Cerebellar cortex (tissue), 1 donor: ENCODE data around the gene OR10A4.
"Not testable (repeated sequence)": the region's sequence is repeated elsewhere in the genome, so short reads cannot be mapped to it uniquely, and the experiment has no call there.

Experiments
- DNase-seq: peaks from one replicate; pipeline ENCODE4 v3.0.0-alpha.2; 2015; ENCODE audit warnings: low spot score

Gene OR10A4, protein sequence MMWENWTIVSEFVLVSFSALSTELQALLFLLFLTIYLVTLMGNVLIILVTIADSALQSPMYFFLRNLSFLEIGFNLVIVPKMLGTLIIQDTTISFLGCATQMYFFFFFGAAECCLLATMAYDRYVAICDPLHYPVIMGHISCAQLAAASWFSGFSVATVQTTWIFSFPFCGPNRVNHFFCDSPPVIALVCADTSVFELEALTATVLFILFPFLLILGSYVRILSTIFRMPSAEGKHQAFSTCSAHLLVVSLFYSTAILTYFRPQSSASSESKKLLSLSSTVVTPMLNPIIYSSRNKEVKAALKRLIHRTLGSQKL

DNA sequence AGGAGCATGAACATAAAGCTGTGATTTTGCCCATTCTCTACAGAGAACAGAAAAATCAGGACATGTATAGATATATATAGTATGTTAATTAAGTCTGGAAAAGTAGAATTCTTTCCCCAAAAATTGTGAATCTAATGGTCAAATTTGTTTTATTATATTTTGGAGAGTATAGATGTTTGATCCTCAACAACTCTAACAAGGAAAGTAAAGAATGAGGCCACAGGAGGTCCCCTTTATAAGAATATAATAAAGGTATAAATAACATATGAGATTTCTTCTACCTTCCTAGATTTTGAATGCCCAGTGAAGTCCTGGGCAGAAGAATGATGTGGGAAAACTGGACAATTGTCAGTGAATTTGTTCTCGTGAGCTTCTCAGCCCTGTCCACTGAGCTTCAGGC, at the start of gene OR10A4:
TSS of gene OR10A4 (plus strand) at position 301 of the 400 bp plus-strand sequence. CDS start at position 324, 23 bp downstream.
- DNase-seq: no peak

DNA sequence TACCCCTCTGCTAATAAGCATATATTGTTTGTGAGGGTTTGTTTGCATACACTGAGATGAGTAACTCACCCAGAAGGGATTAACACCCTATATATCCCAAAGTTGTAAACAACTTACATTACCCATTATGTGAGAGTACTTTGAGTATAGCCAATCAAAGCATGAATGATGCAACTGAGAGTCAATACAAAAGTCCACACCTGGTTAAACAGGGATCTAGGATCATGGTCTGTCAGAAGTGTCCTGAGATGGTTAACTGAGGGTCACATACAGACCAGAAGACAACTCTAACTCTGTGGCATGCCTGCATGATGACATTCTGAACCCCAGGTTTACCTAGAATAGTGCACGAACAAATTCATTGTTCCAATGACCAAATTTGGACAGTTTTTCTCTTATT, 48.3 kb upstream of the OR10A4 start:
- DNase-seq: no peak

DNA sequence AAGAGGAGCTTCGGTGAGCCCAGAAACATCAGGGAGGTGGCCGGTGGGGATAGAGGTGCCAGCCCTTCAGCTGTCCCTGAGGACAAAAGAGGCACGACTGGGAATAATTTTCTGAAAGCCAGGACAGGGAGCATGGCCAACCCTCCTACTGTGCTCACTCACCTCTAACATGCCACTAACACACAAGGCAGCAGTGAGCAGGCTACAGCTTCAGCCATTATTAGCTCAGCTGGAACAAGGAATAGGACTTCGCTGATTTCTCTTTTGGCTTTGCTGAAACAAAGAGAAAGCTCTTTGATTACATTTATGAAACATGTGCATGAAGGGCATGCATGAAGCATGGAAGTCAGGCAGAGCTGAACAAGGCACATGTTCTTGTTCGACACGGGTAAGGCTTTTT, 43.1 kb upstream of the OR10A4 start:
- DNase-seq: no peak

DNA sequence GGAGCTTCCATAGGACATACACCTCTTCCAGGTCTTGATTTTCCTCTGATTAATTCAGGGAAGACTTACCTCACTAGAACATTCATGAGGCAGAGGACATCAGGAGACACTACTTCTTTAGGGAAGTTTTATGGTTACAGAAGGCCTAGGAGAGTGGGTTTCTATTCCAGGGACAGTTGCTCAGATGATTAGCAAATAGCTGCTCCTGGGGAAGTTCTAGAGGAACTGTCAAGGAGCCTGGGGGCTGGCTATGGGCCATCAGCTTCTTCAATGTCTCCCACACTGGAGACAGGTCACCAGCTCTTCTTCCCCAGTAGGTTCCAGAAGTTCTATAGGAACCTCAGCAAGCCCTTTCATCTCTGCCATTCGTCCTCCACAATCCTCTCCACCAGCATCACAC, 42.4 kb upstream of the OR10A4 start:
- no peak for DNase-seq

DNA sequence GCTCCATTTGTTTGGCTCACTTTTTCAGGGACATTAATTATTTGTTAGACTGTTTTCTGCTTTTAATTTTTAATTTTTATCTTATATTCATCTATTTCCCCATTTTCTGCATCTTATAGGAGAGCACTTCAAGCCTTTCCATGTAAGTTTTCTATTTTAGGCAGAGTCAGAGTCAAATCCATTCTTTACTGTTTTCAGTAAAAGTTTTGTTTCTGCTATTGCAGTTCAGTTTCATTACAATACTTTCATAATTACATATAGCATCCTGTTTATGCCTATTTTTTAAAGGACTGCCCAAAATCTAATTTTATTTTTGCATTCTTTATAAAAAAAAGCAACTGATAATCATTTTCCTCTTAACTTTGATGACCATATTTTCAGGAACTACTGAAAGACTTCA, 34.7 kb upstream of the OR10A4 start:
- DNase-seq: no peak

DNA sequence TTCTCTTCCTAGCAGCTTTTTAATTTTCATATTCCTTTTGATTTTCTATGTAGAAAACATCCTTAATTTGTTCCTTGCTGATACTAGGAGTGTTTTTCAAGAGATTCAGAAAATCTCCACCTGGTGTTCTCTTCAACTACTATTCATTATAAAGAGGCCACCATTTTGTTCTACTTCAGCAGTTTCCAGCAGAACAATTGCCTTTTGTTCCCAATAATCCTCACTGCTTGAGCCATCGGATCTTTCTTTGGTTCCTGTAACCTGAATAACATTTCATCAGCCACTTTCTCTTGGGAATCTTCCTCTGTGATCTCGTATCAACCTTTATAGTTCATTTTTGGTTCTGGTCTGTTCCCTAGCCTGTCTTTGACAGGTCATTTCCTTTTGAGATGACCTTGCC, 32.8 kb upstream of the OR10A4 start:
- no peak for DNase-seq

DNA sequence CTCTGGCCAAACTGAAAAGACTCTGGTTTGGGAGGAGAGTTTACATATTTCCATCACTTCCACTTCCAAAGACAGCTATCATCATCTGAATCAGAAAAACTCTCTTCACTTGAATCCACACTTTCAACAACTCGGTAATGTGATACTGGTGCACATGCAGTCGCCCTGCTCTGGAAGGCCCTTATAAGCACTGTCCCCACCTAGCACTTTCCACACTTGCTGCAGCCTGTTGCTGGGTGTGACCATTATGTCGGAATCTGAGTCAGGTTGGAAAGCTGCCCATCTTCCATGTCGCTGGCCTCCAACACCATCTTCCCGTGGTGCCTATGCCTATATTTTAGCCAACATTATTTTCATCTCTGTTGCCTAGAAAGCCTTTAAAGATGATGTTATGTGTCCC, 32.1 kb upstream of the OR10A4 start:
- DNase-seq: no peak

DNA sequence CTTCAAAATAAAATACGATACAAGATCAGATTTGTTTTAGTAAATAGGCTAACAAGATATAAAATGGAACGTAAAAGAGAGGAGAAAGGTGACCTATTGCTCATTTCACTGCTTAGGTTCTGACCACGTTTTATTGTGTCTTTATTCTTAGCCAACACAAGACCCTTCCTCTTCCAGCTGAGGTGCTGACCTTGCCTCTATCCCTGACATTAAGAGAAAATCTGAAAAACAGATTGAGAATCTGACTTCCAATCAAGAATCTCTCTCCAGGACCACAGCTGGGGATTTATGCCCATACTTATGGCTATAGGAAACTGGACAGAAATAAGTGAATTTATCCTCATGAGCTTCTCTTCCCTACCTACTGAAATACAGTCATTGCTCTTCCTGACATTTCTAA, 31.0 kb upstream of the OR10A4 start, which contains the start of gene OR10A5:
TSS of gene OR10A5 (plus strand) at position 301 of the 400 bp plus-strand sequence. CDS start at position 301, 0 bp downstream.
- DNase-seq: no peak

DNA sequence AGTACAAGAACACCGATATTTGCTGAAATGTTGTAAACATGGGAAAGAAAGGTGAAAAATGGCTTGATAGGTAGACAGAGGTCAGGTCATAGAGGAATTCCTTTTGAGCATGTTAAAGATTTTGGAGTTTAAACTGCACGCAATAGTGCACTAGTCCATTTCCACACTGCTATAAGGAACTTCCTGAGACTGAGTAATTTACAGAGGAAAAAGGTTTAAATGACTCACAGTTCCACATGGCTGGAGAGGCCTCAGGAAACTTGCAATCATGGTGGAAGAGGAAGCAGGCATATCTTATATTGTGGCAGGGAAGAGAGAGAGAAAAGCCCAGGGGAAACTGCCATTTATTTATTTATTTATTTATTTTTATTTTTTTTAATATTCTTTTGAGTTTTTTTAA, 25.9 kb upstream of the OR10A4 start:
- DNase-seq: no peak

DNA sequence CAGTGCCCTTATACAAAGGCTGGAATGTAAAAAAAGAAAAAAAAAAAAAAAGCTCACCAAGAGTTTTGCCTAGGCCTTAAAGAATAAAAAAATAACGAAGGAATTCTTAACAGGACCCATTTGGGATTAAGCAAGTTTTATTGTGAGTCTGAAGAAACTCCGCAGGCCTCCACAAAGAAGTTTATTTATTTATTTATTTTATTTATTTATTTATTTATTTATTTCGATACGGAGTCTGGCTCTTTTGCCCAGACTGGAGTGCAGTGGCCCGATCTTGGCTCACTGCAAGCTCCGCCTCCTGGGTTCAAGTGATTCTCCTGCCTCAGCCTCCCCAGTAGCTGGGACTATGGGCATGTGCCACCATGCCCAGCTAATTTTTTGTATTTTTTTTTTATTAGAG, 21.6 kb upstream of the OR10A4 start:
- DNase-seq: not testable (repeated sequence)

DNA sequence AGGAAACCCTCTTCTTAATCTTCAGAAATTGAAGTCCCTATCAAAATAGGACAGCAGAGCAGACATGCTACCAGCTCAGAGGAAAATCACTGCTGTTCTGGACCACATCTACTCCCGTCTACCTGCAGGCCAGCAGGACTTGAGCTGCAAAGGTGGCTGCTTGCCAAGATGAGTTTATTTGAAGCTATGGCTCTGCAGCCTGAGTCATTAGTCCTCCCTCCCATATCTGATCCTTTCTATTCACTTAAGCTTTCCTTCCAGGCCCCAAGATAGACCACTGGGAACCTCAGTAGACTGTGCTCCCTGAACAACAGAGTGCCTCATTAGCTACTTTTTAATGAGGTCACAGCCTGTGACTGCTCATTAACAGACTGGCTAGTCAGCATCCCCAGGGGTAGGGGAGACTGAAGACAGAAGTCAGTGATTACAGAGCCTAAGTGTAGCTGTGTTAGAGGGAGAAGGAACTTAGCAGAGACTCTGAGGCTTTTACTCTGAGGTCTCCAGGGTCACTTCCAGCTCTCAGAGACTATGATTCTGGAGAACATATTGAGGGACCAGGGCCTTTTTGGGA, 20.4 kb upstream of the OR10A4 start:
- DNase-seq: peak; percentile 1

DNA sequence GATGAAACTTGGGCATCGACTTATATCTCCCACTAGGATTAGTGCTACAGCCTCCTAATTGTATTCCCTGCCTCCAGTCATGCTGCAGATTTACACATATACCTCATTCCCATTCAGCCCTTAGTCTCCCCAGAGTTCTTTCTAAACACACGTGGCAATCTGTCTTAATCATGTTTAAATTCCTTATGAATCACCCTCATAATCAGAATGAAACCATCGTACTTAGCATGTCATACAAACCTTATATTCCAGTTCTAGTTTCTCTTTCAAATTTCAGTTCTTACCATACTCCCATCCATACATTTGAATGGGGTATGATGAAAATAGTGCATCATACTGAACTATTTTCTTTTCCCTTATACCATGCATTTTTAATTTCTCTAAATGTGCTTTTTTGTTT, 19.6 kb upstream of the OR10A4 start:
- DNase-seq: no peak

DNA sequence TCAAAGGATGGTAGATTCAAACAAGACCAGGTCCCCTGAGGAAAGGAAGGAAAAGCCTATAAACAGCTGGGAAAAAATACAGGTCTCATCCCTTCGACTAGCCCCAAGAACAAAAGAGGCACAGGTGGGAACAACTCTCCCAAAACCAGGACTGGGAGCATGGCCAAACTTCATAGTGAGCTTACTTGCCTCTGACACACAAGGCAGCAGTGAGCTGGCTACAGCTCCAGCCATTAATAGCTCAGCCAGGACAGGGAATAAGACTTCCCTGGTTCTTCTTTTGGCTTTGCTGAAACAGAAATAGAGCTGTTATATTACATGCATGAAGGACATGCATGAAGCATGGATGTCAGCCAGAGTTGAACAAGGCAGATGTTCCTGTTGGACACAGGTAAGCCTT, 13.5 kb upstream of the OR10A4 start, which contains the start of gene OR10A2:
TSS of gene OR10A2 (plus strand) at position 97 of the 400 bp plus-strand sequence. CDS start 6,698 bp downstream, outside the sequence.
- DNase-seq: peak; percentile 75

DNA sequence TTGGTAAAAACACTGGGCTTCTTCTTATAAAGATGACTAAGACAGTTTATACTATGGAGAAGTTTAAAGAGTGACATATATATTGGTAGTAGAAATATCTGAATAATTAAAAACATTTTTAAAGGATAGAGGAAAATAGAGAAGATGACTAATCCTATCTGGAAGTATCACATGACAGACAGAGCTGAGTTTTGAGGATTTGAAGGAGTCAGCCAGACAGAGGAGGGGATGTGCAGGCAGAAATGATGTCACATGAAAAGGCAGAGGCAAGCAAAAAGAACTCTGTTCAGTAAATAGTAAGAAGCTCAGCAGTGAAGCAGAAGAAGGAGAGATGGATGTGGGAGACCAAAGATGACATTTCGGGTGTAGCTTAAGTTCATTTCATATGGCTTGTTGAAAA, 12.0 kb upstream of the OR10A4 start:
- DNase-seq: no peak

DNA sequence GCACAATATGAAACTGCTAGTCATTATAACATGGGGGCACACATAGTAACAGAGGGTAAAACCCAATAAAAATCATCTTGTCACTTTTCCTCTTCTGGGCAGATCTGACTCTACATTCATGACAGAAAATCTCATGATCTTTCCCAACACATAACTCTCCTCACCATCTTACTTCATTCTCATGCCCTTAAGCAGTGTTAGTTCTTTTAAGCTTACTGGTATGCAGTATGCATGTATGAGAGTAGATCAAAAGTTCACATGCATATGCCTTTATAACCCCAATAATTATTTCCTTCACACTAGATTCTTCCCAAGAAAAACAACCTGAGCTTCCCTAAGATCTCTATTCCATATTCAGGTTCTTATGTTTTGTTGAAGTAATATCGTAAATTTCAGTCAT, 5.1 kb upstream of the OR10A4 start:
- no peak for DNase-seq

DNA sequence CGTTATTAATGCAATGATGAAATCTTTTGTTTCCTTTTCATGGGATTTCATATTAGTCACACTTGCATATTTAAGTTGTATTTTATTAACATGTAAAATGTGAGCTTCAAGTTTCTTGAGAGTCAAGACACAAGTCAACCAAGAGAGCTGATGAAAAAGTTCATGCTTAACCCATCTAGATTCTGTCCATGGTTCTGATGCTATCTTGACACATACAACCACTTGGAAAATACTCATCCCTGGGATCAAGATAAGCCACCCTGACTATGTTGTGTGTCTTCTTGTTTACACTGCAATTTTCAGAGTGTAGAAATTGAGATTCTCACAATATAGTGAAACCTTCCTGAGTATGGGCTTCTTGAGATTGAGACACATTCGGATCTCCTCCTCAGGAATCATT, 664 bp upstream of the OR10A4 start:
- DNase-seq: no peak

DNA sequence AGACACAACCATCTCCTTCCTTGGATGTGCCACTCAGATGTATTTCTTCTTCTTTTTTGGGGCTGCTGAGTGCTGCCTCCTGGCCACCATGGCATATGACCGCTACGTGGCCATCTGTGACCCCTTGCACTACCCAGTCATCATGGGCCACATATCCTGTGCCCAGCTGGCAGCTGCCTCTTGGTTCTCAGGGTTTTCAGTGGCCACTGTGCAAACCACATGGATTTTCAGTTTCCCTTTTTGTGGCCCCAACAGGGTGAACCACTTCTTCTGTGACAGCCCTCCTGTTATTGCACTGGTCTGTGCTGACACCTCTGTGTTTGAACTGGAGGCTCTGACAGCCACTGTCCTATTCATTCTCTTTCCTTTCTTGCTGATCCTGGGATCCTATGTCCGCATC, 489 bp downstream of the OR10A4 start:
- DNase-seq: no peak

DNA sequence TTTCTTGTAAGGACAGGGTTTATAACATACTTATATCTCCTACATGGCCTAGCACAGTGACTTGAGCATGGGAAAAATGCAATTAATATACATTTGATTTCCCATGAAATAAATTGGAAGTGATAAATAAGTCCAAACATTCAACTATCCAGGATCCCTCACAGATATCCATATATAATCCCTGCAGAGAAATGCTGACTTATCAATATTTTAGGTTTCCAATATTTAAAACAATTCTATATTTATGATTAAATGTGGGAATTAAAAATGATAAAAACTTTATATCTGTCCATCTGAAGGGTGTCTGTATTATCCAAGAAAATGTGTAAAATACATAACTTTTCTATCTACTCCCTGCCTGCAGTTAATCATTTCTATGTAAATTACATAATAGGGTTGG, 6.3 kb downstream of the OR10A4 start:
- no peak for DNase-seq

DNA sequence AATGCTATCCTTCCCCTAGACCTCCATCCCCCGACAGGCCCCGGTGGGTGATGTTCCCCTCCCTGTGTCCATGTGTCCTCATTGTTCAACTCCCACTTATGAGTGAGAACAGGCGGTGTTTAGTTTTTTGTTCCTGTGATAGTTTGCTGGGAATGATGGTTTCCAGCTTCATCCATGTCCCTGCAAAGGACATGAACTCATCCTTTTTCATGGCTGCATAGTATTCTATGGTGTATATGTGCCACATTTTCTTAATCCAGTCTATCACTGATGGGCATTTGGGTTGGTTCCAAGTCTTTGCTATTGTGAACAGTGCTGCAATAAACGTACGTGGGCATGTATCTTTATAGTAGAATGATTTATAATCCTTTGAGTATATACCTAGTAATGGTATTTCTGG, 11.3 kb downstream of the OR10A4 start:
- DNase-seq: not testable (repeated sequence)

DNA sequence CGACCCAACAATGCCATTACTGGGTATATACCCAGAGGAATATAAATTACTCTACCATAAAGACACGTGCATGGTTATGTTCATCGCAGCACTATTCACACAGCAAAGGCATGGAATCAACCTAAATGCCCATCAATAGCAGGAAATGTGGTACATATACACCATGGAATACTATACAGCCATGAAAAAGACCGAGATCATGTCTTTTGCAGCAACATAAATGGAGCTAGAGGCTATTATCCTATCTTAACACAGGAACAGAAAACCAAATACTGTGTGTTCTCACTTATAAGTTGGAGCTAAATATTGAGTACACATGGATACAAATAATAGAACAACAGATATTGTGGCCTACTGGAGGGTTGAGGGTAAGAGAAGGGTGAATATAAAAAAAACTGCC, 12.4 kb downstream of the OR10A4 start:
- no peak for DNase-seq

DNA sequence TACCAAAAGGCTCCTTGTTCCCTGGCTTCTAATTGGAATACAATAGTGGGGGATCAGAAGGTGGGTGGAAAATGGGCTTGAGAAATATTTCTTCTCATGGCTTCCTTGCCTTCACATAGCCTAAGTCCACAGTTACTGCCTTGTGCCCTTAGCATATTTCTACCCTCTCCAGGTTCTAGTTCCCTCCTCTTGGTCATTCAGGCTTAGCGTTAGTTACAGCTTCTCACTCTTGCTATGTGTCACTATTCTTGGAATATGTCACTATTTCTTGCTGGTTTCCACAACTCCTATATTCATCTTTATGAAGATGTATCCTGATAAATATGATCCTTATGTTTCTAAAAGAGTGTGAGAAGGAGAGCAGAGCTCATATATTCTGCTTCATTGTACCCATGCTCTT, 13.4 kb downstream of the OR10A4 start:
- no peak for DNase-seq

DNA sequence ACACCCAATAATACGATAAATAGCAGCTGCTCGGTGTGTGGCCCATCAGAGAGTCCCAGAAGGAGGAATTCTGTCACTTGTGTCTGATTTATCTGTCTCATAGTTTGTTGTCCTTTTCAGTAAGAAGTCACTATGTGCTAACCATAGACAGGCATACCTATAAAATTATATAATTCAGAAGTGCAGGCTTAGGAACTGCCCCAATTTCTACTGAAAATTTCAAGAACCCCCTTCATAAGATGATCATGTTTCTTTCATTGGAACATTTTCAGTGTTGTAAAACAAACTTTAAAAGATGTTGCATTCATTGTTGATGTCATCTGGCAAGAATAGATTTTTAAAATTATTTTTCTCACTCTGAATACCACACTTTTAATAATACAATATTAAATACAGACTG, 16.0 kb downstream of the OR10A4 start, which contains the start of gene OR2D2:
TSS of gene OR2D2 (minus strand) at position 101 of the 400 bp plus-strand sequence. CDS start at position 101, 0 bp downstream.
- no peak for DNase-seq

DNA sequence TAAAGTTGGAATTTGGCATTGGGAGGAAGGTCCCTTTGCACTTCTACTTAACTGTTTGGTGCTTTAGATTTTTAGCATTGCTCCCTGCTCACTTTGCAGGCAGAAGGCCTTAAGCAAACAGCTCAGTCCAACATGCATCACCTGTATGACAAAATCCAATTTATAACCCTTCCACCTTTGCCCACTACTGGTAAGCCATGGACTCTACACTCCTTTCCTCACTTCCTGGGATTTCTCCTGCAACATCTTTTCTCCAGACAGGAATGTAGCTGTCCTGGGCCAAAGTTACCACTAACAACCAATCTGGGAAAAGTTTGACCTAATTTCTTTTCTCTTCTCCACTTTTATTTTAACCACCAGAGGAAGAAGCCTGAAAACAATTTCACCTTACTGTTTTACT, 17.7 kb downstream of the OR10A4 start:
- no peak for DNase-seq

DNA sequence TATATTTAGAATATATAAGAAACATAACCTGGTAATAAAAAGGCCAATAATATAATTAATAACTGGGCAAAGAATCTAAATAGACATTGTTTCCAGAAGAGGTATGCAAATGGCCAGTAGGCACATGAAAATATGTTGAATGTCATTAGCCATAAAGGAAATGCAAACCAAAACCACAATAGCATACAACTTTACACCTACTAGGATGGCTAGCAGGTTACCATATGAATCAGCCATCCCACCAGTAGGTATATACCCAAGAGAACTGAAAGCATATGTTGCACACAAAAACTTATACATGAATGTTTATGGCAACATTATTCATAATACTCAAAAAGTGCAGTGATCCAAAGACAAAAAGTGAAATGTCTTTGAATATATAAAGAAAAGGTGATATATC, 18.6 kb downstream of the OR10A4 start:
- no peak for DNase-seq
